Measurements from ENCODE around the gene RBM47. TPM values are rescaled to one million over a fixed set of nuclear protein-coding genes. Genes with fewer than 3 reads are reported as not detected.

The RBM47 gene
- total and polyA plus RNA-seq, 8 donors, result 21.9 to 110 (median 28.0) TPM

- H3K4me3 ChIP-seq, result no peak overlapping the region
- DNase-seq (peak in 1 of 4 donors; percentile 43), ATAC-seq (no peak)
- intact Hi-C loops (cut with DNase I), result no loop called here
- peak overlapping the region in 1 of 2 donors; percentile 53 for H3K27ac ChIP-seq
- no peaks in the 10 kb centered on the region for H3K27me3 ChIP-seq
- H3K36me3 ChIP-seq, result no peaks in the 10 kb centered on the region
- H3K9me3 ChIP-seq, result no peaks in the 10 kb centered on the region
- no peak for TF ChIP-seq CTCF (IDR thresholded peaks at IDR 0.05)
- H3K4me1 ChIP-seq, result peaks cover 0 to 67% of the 10 kb centered on the region in 2 donors
Measured at GRCh38 chr4:40612283-40612682, 17.4 kb downstream of the RBM47 start.

- H3K9me3 ChIP-seq, result no peaks in the 10 kb centered on the region
- H3K36me3 ChIP-seq, result no peaks in the 10 kb centered on the region
- no peak for TF ChIP-seq CTCF (IDR thresholded peaks at IDR 0.05)
- ATAC-seq (no peak), DNase-seq (no peak)
- H3K4me1 ChIP-seq, result peaks cover 0 to 79% of the 10 kb centered on the region in 2 donors
- H3K27me3 ChIP-seq, result no peaks in the 10 kb centered on the region
- H3K27ac ChIP-seq, result no peak overlapping the region
- intact Hi-C loops (cut with DNase I), result no loop called here
- no peak overlapping the region for H3K4me3 ChIP-seq
Measured at GRCh38 chr4:40608628-40609027, 21.0 kb downstream of the RBM47 start.

- Histone ChIP-seq H3K36me3 (no peaks in the 10 kb centered on the region), H3K4me1 (peaks cover 0 to 79% of the 10 kb centered on the region in 2 donors), H3K4me3 (no peak overlapping the region), H3K27me3 (no peaks in the 10 kb centered on the region), H3K27ac (peak overlapping the region in 1 of 2 donors; percentile 13), H3K9me3 (no peaks in the 10 kb centered on the region)
- no peak for DNase-seq
- no peak for TF ChIP-seq CTCF (IDR thresholded peaks at IDR 0.05)
- ATAC-seq, result peak; percentile 33
- intact Hi-C loops (cut with DNase I), result no loop called here
Measured at GRCh38 chr4:40607221-40607620, 22.4 kb downstream of the RBM47 start.

DNA sequence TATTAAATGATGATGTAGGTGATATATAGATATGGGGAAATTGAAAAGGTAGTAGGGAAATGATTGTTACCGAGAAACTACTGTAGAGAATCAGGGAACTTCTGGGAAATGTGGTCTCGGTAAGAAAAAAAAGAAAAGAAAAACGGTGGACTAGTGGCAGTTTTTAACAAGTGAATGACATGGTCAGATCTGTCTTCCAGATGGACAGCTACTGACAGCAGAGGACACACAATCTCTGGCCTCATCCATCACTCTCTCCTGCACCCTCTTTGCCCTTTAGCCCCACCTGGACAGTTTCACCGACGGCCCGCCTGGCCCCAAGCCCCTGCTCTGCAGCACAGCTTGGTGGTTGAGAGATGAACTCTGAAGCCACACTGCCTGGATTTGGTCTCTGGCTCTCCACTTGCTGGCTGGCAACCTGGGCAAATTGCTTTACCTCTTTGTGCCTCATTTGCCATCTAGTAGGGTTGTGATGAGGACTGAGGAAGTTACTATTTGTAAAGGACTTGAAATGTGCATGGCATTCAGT is 23.4 kb downstream of the RBM47 start:
- ATAC-seq, result no peak
- no peak for DNase-seq

DNA sequence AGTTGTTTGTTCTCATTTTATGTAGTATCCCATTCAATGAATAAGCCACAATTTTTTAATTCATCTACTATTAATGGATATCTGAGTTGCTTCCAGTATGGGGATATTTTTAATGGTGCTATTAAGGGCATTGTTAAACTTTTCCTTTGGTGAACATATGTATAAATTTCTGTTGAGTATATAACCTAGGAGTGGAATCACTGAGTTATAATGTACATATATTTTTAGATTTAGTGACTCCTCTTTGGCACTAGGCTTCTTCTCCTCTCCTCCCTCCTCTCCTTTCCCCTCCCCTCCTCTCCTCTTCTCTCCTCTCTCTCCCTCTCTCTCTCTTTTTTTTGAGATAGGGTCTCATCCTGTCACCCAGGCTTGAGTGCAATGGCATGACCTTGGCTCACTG is 26.4 kb downstream of the RBM47 start:
- ATAC-seq (no peak), DNase-seq (no peak)
- Histone ChIP-seq H3K4me1 (peaks cover 0 to 68% of the 10 kb centered on the region in 2 donors), H3K9me3 (no peaks in the 10 kb centered on the region), H3K4me3 (no peak overlapping the region), H3K36me3 (no peaks in the 10 kb centered on the region), H3K27ac (peak overlapping the region in 1 of 2 donors; percentile 82), H3K27me3 (no peaks in the 10 kb centered on the region)
- TF ChIP-seq CTCF (IDR thresholded peaks at IDR 0.05), result no peak
- intact Hi-C loops (cut with DNase I), result no loop called here

More for the DNA sequence above, 23.4 kb downstream of the RBM47 start:
- no peaks in the 10 kb centered on the region for H3K27me3 ChIP-seq
- intact Hi-C loops (cut with DNase I), result no loop called here
- no peaks in the 10 kb centered on the region for H3K36me3 ChIP-seq
- peaks cover 0 to 74% of the 10 kb centered on the region in 2 donors for H3K4me1 ChIP-seq
- H3K4me3 ChIP-seq, result no peak overlapping the region
- peak overlapping the region in 1 of 2 donors; percentile 13 for H3K27ac ChIP-seq
- TF ChIP-seq CTCF (IDR thresholded peaks at IDR 0.05), result no peak
- H3K9me3 ChIP-seq, result no peaks in the 10 kb centered on the region
